Fibroblast of lung (primary cell): ENCODE data around the gene AGPAT4. TPM values are rescaled to one million over a fixed set of nuclear protein-coding genes. Genes with fewer than 3 reads are reported as not detected.

Experiments used
- DNase-seq, 2 donors: peaks; one replicate each; pipeline versions ENCODE4 v3.0.0 to v3.0.0-alpha.2; 2010; ENCODE audit warnings: low read depth in 2 of 2
- H2AFZ ChIP-seq: 2 replicates; pipeline ENCODE4 v1.5.1; 2012; ENCODE audit warnings: low read length, control low read depth, inconsistent platforms
- H3K27ac ChIP-seq: 2 replicates; pipeline ENCODE4 v1.5.1; 2011; ENCODE audit warnings: low read length, control low read depth; ENCODE audit not compliant: insufficient read depth
- H3K27me3 ChIP-seq: 2 replicates; pipeline ENCODE4 v1.5.1; 2011; ENCODE audit warnings: mild to moderate bottlenecking, low read length; ENCODE audit not compliant: control insufficient read depth, insufficient read depth
- H3K36me3 ChIP-seq: 2 replicates; pipeline ENCODE4 v1.5.1; 2011; ENCODE audit warnings: low read length; ENCODE audit not compliant: control insufficient read depth, insufficient read depth
- H3K4me1 ChIP-seq: 2 replicates; pipeline ENCODE4 v1.5.1; 2011; ENCODE audit warnings: low read length; ENCODE audit not compliant: control insufficient read depth, insufficient read depth; ENCODE audit errors: extremely low read depth
- H3K4me2 ChIP-seq: 2 replicates; pipeline ENCODE4 v1.5.1; 2011; ENCODE audit warnings: low read length, control low read depth; ENCODE audit not compliant: insufficient read depth; ENCODE audit errors: extremely low read depth
- H3K4me3 ChIP-seq, 4 experiments: fragments of 200-600 bp in 1 of 4; sonication (generic) in 1 of 4; replicated peaks in 1 of 4; 2 replicates each; pipeline ENCODE4 v1.5.1; 2011 to 2016; ENCODE audit warnings: low read length in 4 of 4, low read depth in 3 of 4, mild to moderate bottlenecking in 3 of 4, control low read depth in 2 of 4, inconsistent platforms in 1 of 4, mixed read lengths in 1 of 4; ENCODE audit not compliant: insufficient read depth in 1 of 4; ENCODE audit errors: control extremely low read depth in 1 of 4
- H3K79me2 ChIP-seq: 2 replicates; pipeline ENCODE4 v1.5.1; 2012; ENCODE audit warnings: mild to moderate bottlenecking, low read length, inconsistent platforms; ENCODE audit not compliant: control insufficient read depth, insufficient read depth
- H3K9ac ChIP-seq: 2 replicates; pipeline ENCODE4 v1.5.1; 2011; ENCODE audit warnings: mild to moderate bottlenecking, low read length, control low read depth; ENCODE audit not compliant: insufficient read depth
- H3K9me3 ChIP-seq: 2 replicates; pipeline ENCODE4 v1.5.1; 2012; ENCODE audit warnings: low read depth, low read length; ENCODE audit not compliant: control insufficient read depth, insufficient read depth
- H4K20me1 ChIP-seq: 2 replicates; pipeline ENCODE4 v1.5.1; 2011; ENCODE audit warnings: low read length; ENCODE audit not compliant: control insufficient read depth, insufficient read depth; ENCODE audit errors: extremely low read depth
- CTCF ChIP-seq, 2 donors: IDR thresholded peaks in 1 of 2; conservative IDR thresholded peaks in 1 of 2; 1 replicate in 1 of 2; 2 replicates in 1 of 2; pipeline ENCODE4 v1.5.1; 2011 to 2012; ENCODE audit warnings: low read length in 2 of 2, control low read depth in 1 of 2, inconsistent platforms in 1 of 2, low read depth in 1 of 2, mild to moderate bottlenecking in 1 of 2
- EZH2 ChIP-seq: IDR thresholded peaks from 2 replicates; pipeline ENCODE4 v1.5.1; 2012; ENCODE audit warnings: low read length, control low read depth, mild to moderate bottlenecking; ENCODE audit errors: missing control alignments
- polyA plus RNA-seq, 2 donors: library from polyadenylated mRNA; depleted of rRNA in 1 of 2; stranded (reverse) in 1 of 2; unstranded in 1 of 2; fragments of >200 nt; gene quantifications; 2 replicates each; pipeline ENCODE4 v1.2.1, GENCODE V29; 2011 to 2012; ENCODE audit warnings: missing spikeins in 1 of 2
- total RNA-seq: library from RNA; depleted of rRNA; stranded (reverse); fragments of >200 nt; gene quantifications from 2 replicates; pipeline ENCODE4 v1.2.1, GENCODE V29; 2014

AGPAT4 gene
- total and polyA plus RNA-seq, 2 donors (not counting 1 experiment from before 2014, with no cell fraction given): 4.7 to 8.4 TPM

- H3K9ac ChIP-seq: no peak overlapping the region
- no peak for DNase-seq
These were observed 50.2 kb downstream of the AGPAT4 start for GRCh38 chr6:161223646-161224045.

GRCh38 chr6:161222706-161223234, 51.1 kb downstream of the AGPAT4 start:
- TF ChIP-seq CTCF (conservative IDR thresholded peaks at IDR 0.05 in 1 of 2, IDR thresholded peaks at IDR 0.05 in 1 of 2; ENCODE audit: low read depth in 1 of 2, low read length in 2 of 2) (no peak), EZH2 (no peak)
- no peaks in the 10 kb centered on the region for H3K79me2 ChIP-seq
- H3K9ac ChIP-seq: no peak overlapping the region
- no peak overlapping the region for H3K27ac ChIP-seq
- no peaks in the 10 kb centered on the region for H3K9me3 ChIP-seq
- no peaks in the 10 kb centered on the region for H3K36me3 ChIP-seq
- no peaks in the 10 kb centered on the region for H3K27me3 ChIP-seq
- H3K4me3 ChIP-seq: no peak overlapping the region
- DNase-seq: no peak
- H3K4me2 ChIP-seq: no peak overlapping the region
- no peaks in the 10 kb centered on the region for H4K20me1 ChIP-seq
- no peak overlapping the region for H2AFZ ChIP-seq
- H3K4me1 ChIP-seq: no peaks in the 10 kb centered on the region

More at GRCh38 chr6:161223646-161224045, 50.2 kb downstream of the AGPAT4 start:
- no peak overlapping the region for H3K4me2 ChIP-seq
- TF ChIP-seq CTCF (conservative IDR thresholded peaks at IDR 0.05 in 1 of 2, IDR thresholded peaks at IDR 0.05 in 1 of 2; ENCODE audit: low read depth in 1 of 2, low read length in 2 of 2) (no peak), EZH2 (no peak)
- no peaks in the 10 kb centered on the region for H3K27me3 ChIP-seq
- no peaks in the 10 kb centered on the region for H3K4me1 ChIP-seq
- no peaks in the 10 kb centered on the region for H3K79me2 ChIP-seq
- no peaks in the 10 kb centered on the region for H4K20me1 ChIP-seq
- H3K27ac ChIP-seq: no peak overlapping the region
- H3K4me3 ChIP-seq: no peak overlapping the region
- H3K9me3 ChIP-seq: no peaks in the 10 kb centered on the region
- H3K36me3 ChIP-seq: no peaks in the 10 kb centered on the region
- no peak overlapping the region for H2AFZ ChIP-seq

- TF ChIP-seq EZH2 (no peak), CTCF (conservative IDR thresholded peaks at IDR 0.05 in 1 of 2, IDR thresholded peaks at IDR 0.05 in 1 of 2; ENCODE audit: low read depth in 1 of 2, low read length in 2 of 2) (no peak)
- DNase-seq: no peak
- Histone ChIP-seq H3K79me2 (no peaks in the 10 kb centered on the region), H3K4me3 (no peak overlapping the region), H3K4me1 (no peaks in the 10 kb centered on the region), H3K36me3 (no peaks in the 10 kb centered on the region), H2AFZ (no peak overlapping the region), H4K20me1 (no peaks in the 10 kb centered on the region), H3K4me2 (no peak overlapping the region), H3K27ac (no peak overlapping the region), H3K27me3 (no peaks in the 10 kb centered on the region), H3K9ac (no peak overlapping the region), H3K9me3 (no peaks in the 10 kb centered on the region)
These were observed 53.5 kb downstream of the AGPAT4 start for GRCh38 chr6:161220346-161220745.
